ENCODE data around the gene KRTAP1-1. TPM values are rescaled to one million over a fixed set of nuclear protein-coding genes. Genes with fewer than 3 reads are reported as not detected.
"Not testable (repeated sequence)": the region's sequence is repeated elsewhere in the genome, so short reads cannot be mapped to it uniquely, and the experiment has no call there.

Gene KRTAP1-1
- total and polyA plus RNA-seq, 8 donors, result not detected

- Histone ChIP-seq H3K4me3 (no peak overlapping the region), H3K4me1 (no peaks in the 10 kb centered on the region), H3K27ac (no peak overlapping the region), H3K27me3 (peaks cover 0 to 11% of the 10 kb centered on the region in 2 donors), H3K36me3 (no peaks in the 10 kb centered on the region), H3K9me3 (no peaks in the 10 kb centered on the region)
- TF ChIP-seq CTCF (IDR thresholded peaks at IDR 0.05), result no peak
- DNase-seq, result no peak
- ATAC-seq, result no peak
- intact Hi-C loops (cut with DNase I), result no loop called here
These were observed 23.1 kb upstream of the KRTAP1-1 start for GRCh38 chr17:41064301-41064700.

GRCh38 chr17:41063449-41063848 is 22.2 kb upstream of the KRTAP1-1 start:
- DNase-seq, result no peak
- Histone ChIP-seq H3K4me3 (no peak overlapping the region), H3K9me3 (no peaks in the 10 kb centered on the region), H3K27me3 (peaks cover 0 to 20% of the 10 kb centered on the region in 2 donors), H3K36me3 (no peaks in the 10 kb centered on the region), H3K27ac (no peak overlapping the region), H3K4me1 (no peaks in the 10 kb centered on the region)
- no peak for ATAC-seq
- intact Hi-C loops (cut with DNase I), result no loop called here
- TF ChIP-seq CTCF (IDR thresholded peaks at IDR 0.05), result no peak

GRCh38 chr17:41061964-41062363 is 20.7 kb upstream of the KRTAP1-1 start:
- intact Hi-C loops (cut with DNase I), result no loop called here
- no peak overlapping the region for H3K27ac ChIP-seq

GRCh38 chr17:41060052-41060604 is 18.9 kb upstream of the KRTAP1-1 start, which contains the start of gene KRTAP2-3:
Gene KRTAP2-3, minus strand, starts transcription at chr17:41060114. Its CDS starts 64 bp downstream, at chr17:41060050.
- Histone ChIP-seq H3K4me3 (no peak within 1 kb of the TSS), H3K9me3 (no peaks in the 10 kb centered on the region), H3K4me1 (no peaks in the 10 kb centered on the region), H3K27ac (no peak within 1 kb of the TSS), H3K27me3 (peaks cover 0 to 30% of the 10 kb centered on the region in 2 donors), H3K36me3 (no peaks in the 10 kb centered on the region)
- ATAC-seq (peak; percentile 32), DNase-seq (no peak)
- TF ChIP-seq CTCF (IDR thresholded peaks at IDR 0.05), result no peak
- intact Hi-C loops (cut with DNase I), result no loop called here

More at GRCh38 chr17:41061964-41062363, 20.7 kb upstream of the KRTAP1-1 start:
- Histone ChIP-seq H3K4me3 (no peak overlapping the region), H3K9me3 (no peaks in the 10 kb centered on the region), H3K4me1 (no peaks in the 10 kb centered on the region), H3K27me3 (peaks cover 0 to 30% of the 10 kb centered on the region in 2 donors), H3K36me3 (no peaks in the 10 kb centered on the region)
- ATAC-seq (no peak), DNase-seq (no peak)
- no peak for TF ChIP-seq CTCF (IDR thresholded peaks at IDR 0.05)

- H3K36me3 ChIP-seq; intact Hi-C loops (cut with DNase I); H3K9me3 ChIP-seq; ATAC-seq; DNase-seq; H3K27ac ChIP-seq; H3K4me3 ChIP-seq; H3K4me1 ChIP-seq: not testable (repeated sequence)
- H3K27me3 ChIP-seq, result peaks cover 0 to 30% of the 10 kb centered on the region in 2 donors
These were observed 18.2 kb upstream of the KRTAP1-1 start for GRCh38 chr17:41059276-41060051.
